CD4-positive, alpha-beta T cell (primary cell): ENCODE measurements around the gene SNTB2. TPM values are rescaled to one million over a fixed set of nuclear protein-coding genes. Genes with fewer than 3 reads are reported as not detected.
"Not testable (repeated sequence)": the region's sequence is repeated elsewhere in the genome, so short reads cannot be mapped to it uniquely, and the experiment has no call there.

ENCODE experiments used
- ATAC-seq: fragments of 200-7000 bp; cut with Tn5 transposase; one replicate; pipeline ENCODE4 v1.10.0; 2022; ENCODE audit warnings: mild to moderate bottlenecking; ENCODE audit not compliant: poor library complexity
- CTCF ChIA-PET: fragments of 350-600 bp; sonication (Branson Sonifier 250); formaldehyde crosslinking; loops from one replicate; lab custom pipeline; 2021; ENCODE audit warnings: antibody characterized with exemption, inconsistent platforms; lab: Charles Lee
- POLR2A ChIA-PET: fragments of 350-600 bp; sonication (Branson Sonifier 250); formaldehyde crosslinking; loops from one replicate; lab custom pipeline; 2021; ENCODE audit warnings: antibody characterized with exemption, inconsistent platforms; lab: Charles Lee
- DNase-seq, 14 experiments: peaks; one replicate each; pipeline ENCODE4 v3.0.0-alpha.2; 2013 to 2020; ENCODE audit warnings: mixed read lengths in 2 of 14
- H3K27ac ChIP-seq, 2 donors: one replicate each; pipeline versions ENCODE4 v1.5.1 to v1.7.0; 2013; ENCODE audit warnings: low read length in 2 of 2, low read depth in 1 of 2, mild to moderate bottlenecking in 1 of 2
- H3K27me3 ChIP-seq, 2 experiments: 1 replicate in 1 of 2; 2 replicates in 1 of 2; pipeline versions ENCODE4 v1.6.1 to v1.7.0; 2013; ENCODE audit warnings: low read length in 2 of 2, control low read depth in 1 of 2, mild to moderate bottlenecking in 1 of 2, moderate library complexity in 1 of 2; ENCODE audit not compliant: insufficient read depth in 2 of 2, control insufficient read depth in 1 of 2
- H3K36me3 ChIP-seq: one replicate; pipeline ENCODE4 v1.6.1; 2013; ENCODE audit warnings: low read length, control low read depth; ENCODE audit not compliant: insufficient read depth
- H3K4me1 ChIP-seq: one replicate; pipeline ENCODE4 v1.6.1; 2013; ENCODE audit warnings: low read length, control low read depth; ENCODE audit not compliant: insufficient read depth
- H3K4me3 ChIP-seq: one replicate; pipeline ENCODE4 v1.5.1; 2013; ENCODE audit warnings: mild to moderate bottlenecking, low read length, moderate library complexity
- H3K9me3 ChIP-seq, 2 experiments: 1 replicate in 1 of 2; 2 replicates in 1 of 2; pipeline versions ENCODE4 v1.6.1 to v1.7.0; 2013; ENCODE audit warnings: low read length in 2 of 2, mild to moderate bottlenecking in 2 of 2, control low read depth in 1 of 2, moderate library complexity in 1 of 2; ENCODE audit not compliant: control insufficient read depth in 1 of 2, insufficient read depth in 1 of 2
- H3K27ac Mint-ChIP-seq: one replicate; pipeline ENCODE4 v1.8.0; 2020; ENCODE audit warnings: mixed read lengths
- H3K27me3 Mint-ChIP-seq: one replicate; pipeline ENCODE4 v1.8.0; 2021; ENCODE audit warnings: mixed read lengths
- H3K36me3 Mint-ChIP-seq: one replicate; pipeline ENCODE4 v1.8.0; 2021; ENCODE audit warnings: low read depth, mixed read lengths
- H3K4me1 Mint-ChIP-seq: one replicate; pipeline ENCODE4 v1.8.0; 2021; ENCODE audit warnings: low read depth, mixed read lengths
- H3K4me3 Mint-ChIP-seq: one replicate; pipeline ENCODE4 v1.8.0; 2020; ENCODE audit warnings: mild to moderate bottlenecking, mixed read lengths
- H3K9me3 Mint-ChIP-seq: one replicate; pipeline ENCODE4 v1.8.0; 2020; ENCODE audit warnings: mixed read lengths
- CTCF ChIP-seq: fragments of 200-600 bp; IDR thresholded peaks from one replicate; pipeline ENCODE4 v1.8.0; 2022; ENCODE audit warnings: antibody characterized with exemption, mild to moderate bottlenecking
- intact Hi-C, 2 experiments: fragments of 100-400 bp; cut with DNase I in 1 of 2; cut with micrococcal nuclease in 1 of 2; formaldehyde crosslinking; loops; one replicate each; pipeline versions ENCODE4 v1.15.1 to v1.9.0; 2023 to 2025; cut with DNase I, micrococcal nuclease
- total RNA-seq, 174 experiments: library from RNA in 2 of 174; stranded (reverse) in 2 of 174; gene quantifications; one replicate each; pipeline ENCODE4 v1.2.3 and lab custom pipeline; 2021 to 2026

The SNTB2 gene
- total RNA-seq, 2 experiments from 2014 or later = 10.1 to 11.4 TPM

DNA sequence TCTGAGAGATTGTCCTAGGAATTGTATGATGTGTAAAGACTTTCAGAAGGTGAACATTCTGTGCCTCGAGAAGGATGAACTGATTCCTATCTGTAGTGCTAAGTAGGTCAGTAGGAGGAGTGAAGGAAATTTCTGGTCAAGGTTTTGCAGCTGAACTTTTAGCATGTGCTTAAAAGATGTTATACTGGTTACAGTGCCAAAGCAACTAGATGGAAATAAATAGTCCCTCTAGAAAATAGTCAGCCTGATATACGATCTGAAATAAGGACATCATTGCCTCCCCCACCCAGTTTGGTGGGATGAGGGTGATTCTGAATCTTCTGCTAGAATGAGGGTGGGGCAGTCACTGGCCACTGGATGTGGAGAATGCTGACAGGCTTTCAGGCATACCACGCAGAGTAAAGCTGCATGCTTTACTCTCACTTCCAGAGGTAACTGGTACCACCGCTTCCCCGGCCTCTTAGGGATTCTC is 66.9 kb downstream of the SNTB2 start:
- peak overlapping the region in 1 of 2 donors; percentile 52 for H3K27ac ChIP-seq
- ChIA-PET CTCF (no interaction called here), POLR2A (interaction anchor here (0.6 kb wide), 2 partner anchors 48 to 58 kb away, joined by 3 to 4 read pairs; no protein-coding TSS in a partner anchor)
- no peaks in the 10 kb centered on the region for H3K9me3 Mint-ChIP-seq
- H3K4me1 Mint-ChIP-seq = peaks cover 14% of the 10 kb centered on the region
- H3K36me3 ChIP-seq = no peaks in the 10 kb centered on the region
- intact Hi-C loops = no loop called here
- peak overlapping the region; percentile 15 for H3K4me3 Mint-ChIP-seq
- H3K4me1 ChIP-seq = peaks cover 15% of the 10 kb centered on the region
- no peak overlapping the region for H3K4me3 ChIP-seq
- H3K27me3 ChIP-seq = no peaks in the 10 kb centered on the region
- H3K9me3 ChIP-seq = no peaks in the 10 kb centered on the region
- H3K27me3 Mint-ChIP-seq = no peaks in the 10 kb centered on the region
- H3K27ac Mint-ChIP-seq = peak overlapping the region; percentile 66
- H3K36me3 Mint-ChIP-seq = peaks cover 16% of the 10 kb centered on the region
- ATAC-seq (no peak), DNase-seq (peak in 3 of 14 experiments; percentile 19 to 31 (median 22))
- no peak for TF ChIP-seq CTCF

- H3K27me3 ChIP-seq, POLR2A ChIA-PET, DNase-seq, H3K27ac Mint-ChIP-seq, CTCF ChIA-PET, H3K4me3 ChIP-seq, H3K9me3 Mint-ChIP-seq, H3K27ac ChIP-seq, H3K4me1 Mint-ChIP-seq, ATAC-seq, H3K4me3 Mint-ChIP-seq, H3K4me1 ChIP-seq, H3K27me3 Mint-ChIP-seq, intact Hi-C loops, H3K9me3 ChIP-seq: not testable (repeated sequence)
- H3K36me3 ChIP-seq = peaks cover 13% of the 10 kb centered on the region
- peaks cover 19% of the 10 kb centered on the region for H3K36me3 Mint-ChIP-seq
Observed at GRCh38 chr16:69259428-69259764, 72.4 kb downstream of the SNTB2 start.

DNA sequence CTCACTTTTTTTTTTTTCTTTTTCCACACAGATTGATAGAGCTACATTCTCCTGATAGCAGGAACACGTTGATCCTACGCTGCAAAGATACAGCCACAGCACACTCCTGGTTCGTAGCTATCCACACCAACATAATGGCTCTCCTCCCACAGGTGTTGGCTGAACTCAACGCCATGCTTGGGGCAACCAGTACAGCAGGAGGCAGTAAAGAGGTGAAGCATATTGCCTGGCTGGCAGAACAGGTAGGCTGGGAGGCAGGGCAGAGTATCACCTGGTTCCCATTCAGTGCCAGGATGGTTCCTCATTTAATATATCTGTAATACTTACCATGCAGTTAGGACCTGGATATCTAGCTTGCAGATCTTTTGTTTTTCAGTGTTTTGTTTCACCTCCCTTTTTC is 73.1 kb downstream of the SNTB2 start:
- H3K27ac Mint-ChIP-seq = no peak overlapping the region
- POLR2A ChIA-PET = no interaction called here

More for the DNA sequence above, 73.1 kb downstream of the SNTB2 start:
- H3K9me3 ChIP-seq = no peaks in the 10 kb centered on the region
- no peak for TF ChIP-seq CTCF
- no peak overlapping the region for H3K4me3 ChIP-seq
- Mint-ChIP-seq H3K36me3 (peaks cover 23% of the 10 kb centered on the region), H3K4me3 (no peak overlapping the region), H3K27me3 (no peaks in the 10 kb centered on the region), H3K9me3 (no peaks in the 10 kb centered on the region), H3K4me1 (no peaks in the 10 kb centered on the region)
- CTCF ChIA-PET = no interaction called here
- intact Hi-C loops = no loop called here
- ATAC-seq (no peak), DNase-seq (no peak)
- H3K36me3 ChIP-seq = peaks cover 16% of the 10 kb centered on the region
- peaks cover 4% of the 10 kb centered on the region for H3K4me1 ChIP-seq
- H3K27ac ChIP-seq = no peak overlapping the region
- H3K27me3 ChIP-seq = no peaks in the 10 kb centered on the region
